OCI-LY1 (cell line): ENCODE results near the gene OTOG.

Experiments
- EZH2 ChIP-seq: fragments of 200-600 bp; sonication (generic), shearing (Covaris generic); IDR thresholded peaks from 2 replicates; pipeline ENCODE4 v1.8.0; 2017; ENCODE audit warnings: borderline replicate concordance, mixed run types, mild to moderate bottlenecking, antibody characterized with exemption, low read length, moderate library complexity, mixed read lengths
- TF ChIP-seq, protein P1 (sequence below): fragments of 200-600 bp; sonication (generic), shearing (Covaris generic); IDR thresholded peaks from 2 replicates; pipeline ENCODE4 v1.5.1; 2017; ENCODE audit warnings: mild to moderate bottlenecking, antibody characterized with exemption, low read length, moderate library complexity, mixed read lengths

- TF ChIP-seq, protein P1, sequence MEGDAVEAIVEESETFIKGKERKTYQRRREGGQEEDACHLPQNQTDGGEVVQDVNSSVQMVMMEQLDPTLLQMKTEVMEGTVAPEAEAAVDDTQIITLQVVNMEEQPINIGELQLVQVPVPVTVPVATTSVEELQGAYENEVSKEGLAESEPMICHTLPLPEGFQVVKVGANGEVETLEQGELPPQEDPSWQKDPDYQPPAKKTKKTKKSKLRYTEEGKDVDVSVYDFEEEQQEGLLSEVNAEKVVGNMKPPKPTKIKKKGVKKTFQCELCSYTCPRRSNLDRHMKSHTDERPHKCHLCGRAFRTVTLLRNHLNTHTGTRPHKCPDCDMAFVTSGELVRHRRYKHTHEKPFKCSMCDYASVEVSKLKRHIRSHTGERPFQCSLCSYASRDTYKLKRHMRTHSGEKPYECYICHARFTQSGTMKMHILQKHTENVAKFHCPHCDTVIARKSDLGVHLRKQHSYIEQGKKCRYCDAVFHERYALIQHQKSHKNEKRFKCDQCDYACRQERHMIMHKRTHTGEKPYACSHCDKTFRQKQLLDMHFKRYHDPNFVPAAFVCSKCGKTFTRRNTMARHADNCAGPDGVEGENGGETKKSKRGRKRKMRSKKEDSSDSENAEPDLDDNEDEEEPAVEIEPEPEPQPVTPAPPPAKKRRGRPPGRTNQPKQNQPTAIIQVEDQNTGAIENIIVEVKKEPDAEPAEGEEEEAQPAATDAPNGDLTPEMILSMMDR: no peak
- no peak for TF ChIP-seq EZH2
Observed at GRCh38 chr11:17502630-17503029, 44.4 kb upstream of the OTOG start.
